SK-N-SH (cell line): Measurements from ENCODE around the gene PSEN2. TPM values are rescaled to one million over a fixed set of nuclear protein-coding genes. Genes with fewer than 3 reads are reported as not detected.

ENCODE experiments used
- CTCF ChIA-PET: fragments of 300-600, 350-600 bp; formaldehyde crosslinking; extraction: SDS; loops from one replicate; lab custom pipeline; 2021; lab: Yijun Ruan, JAX
- POLR2A ChIA-PET: fragments of 350-600 bp; sonication (Branson Sonifier 250); formaldehyde crosslinking; extraction: SDS; loops from one replicate; lab custom pipeline; 2020; ENCODE audit warnings: antibody characterized with exemption, inconsistent platforms; lab: Yijun Ruan, JAX
- DNase-seq: peaks from one replicate; pipeline ENCODE4 v3.0.0; 2012
- H2AFZ ChIP-seq: fragments of 200-600 bp; sonication (generic); 2 replicates; pipeline ENCODE4 v1.8.1; 2016; ENCODE audit warnings: antibody characterized with exemption, mild to moderate bottlenecking, low read depth
- H3F3A ChIP-seq: fragments of 200-600 bp; sonication (generic); replicated peaks from 2 replicates; pipeline ENCODE3; 2016; ENCODE audit warnings: antibody characterized with exemption, mild to moderate bottlenecking; ENCODE audit not compliant: insufficient read depth
- H3K27ac ChIP-seq, 2 experiments: fragments of 200-500 bp in 1 of 2; fragments of 200-600 bp in 1 of 2; sonication (Bioruptor generic) in 1 of 2; sonication (generic), shearing (Covaris generic) in 1 of 2; 2 replicates each; pipeline versions ENCODE4 v1.5.1 to v1.6.1; 2014 to 2016; ENCODE audit warnings: low read depth in 2 of 2, inconsistent platforms in 1 of 2, low read length in 1 of 2, mild to moderate bottlenecking in 1 of 2, mixed read lengths in 1 of 2
- H3K27me3 ChIP-seq: fragments of 200-600 bp; sonication (generic), shearing (Covaris generic); 2 replicates; pipeline ENCODE4 v1.6.1; 2016; ENCODE audit warnings: mixed run types; ENCODE audit not compliant: insufficient read depth
- H3K36me3 ChIP-seq, 2 experiments: fragments of 200-500 bp in 1 of 2; fragments of 200-600 bp in 1 of 2; sonication (Bioruptor generic) in 1 of 2; sonication (generic) in 1 of 2; replicated peaks in 1 of 2; 2 replicates each; pipeline versions ENCODE3 to v1.5.1; 2014 to 2016; ENCODE audit warnings: low read length in 1 of 2, mild to moderate bottlenecking in 1 of 2; ENCODE audit not compliant: insufficient read depth in 2 of 2, control insufficient read depth in 1 of 2
- H3K4me1 ChIP-seq, 2 experiments: fragments of 200-500 bp in 1 of 2; fragments of 200-600 bp in 1 of 2; sonication (Bioruptor generic) in 1 of 2; sonication (generic), shearing (Covaris generic) in 1 of 2; 2 replicates each; pipeline versions ENCODE4 v1.5.1 to v1.6.1; 2014 to 2016; ENCODE audit warnings: low read depth in 1 of 2, low read length in 1 of 2, mixed run types in 1 of 2; ENCODE audit not compliant: insufficient read depth in 2 of 2, control insufficient read depth in 1 of 2
- H3K4me2 ChIP-seq: fragments of 200-600 bp; sonication (generic), shearing (Covaris generic); 2 replicates; pipeline ENCODE4 v1.6.1; 2017; ENCODE audit warnings: mixed run types
- H3K4me3 ChIP-seq, 2 experiments: fragments of 200-500 bp in 1 of 2; fragments of 200-600 bp in 1 of 2; sonication (Bioruptor generic) in 1 of 2; sonication (generic), shearing (Covaris generic) in 1 of 2; 2 replicates each; pipeline versions ENCODE4 v1.5.1 to v1.8.1; 2014 to 2016; ENCODE audit warnings: low read depth in 2 of 2, inconsistent platforms in 1 of 2, low read length in 1 of 2, mild to moderate bottlenecking in 1 of 2, mixed read lengths in 1 of 2, moderate library complexity in 1 of 2
- H3K79me2 ChIP-seq: fragments of 200-600 bp; sonication (generic); 2 replicates; pipeline ENCODE4 v1.8.1; 2017; ENCODE audit warnings: mild to moderate bottlenecking; ENCODE audit not compliant: insufficient read depth
- H3K9ac ChIP-seq: fragments of 200-600 bp; sonication (generic); 2 replicates; pipeline ENCODE4 v1.6.1; 2017; ENCODE audit warnings: mixed run types
- H3K9me2 ChIP-seq: fragments of 200-600 bp; sonication (generic); 2 replicates; pipeline ENCODE4 v1.6.1; 2017; ENCODE audit warnings: mixed run types
- H3K9me3 ChIP-seq: fragments of 200-600 bp; sonication (generic); 2 replicates; pipeline ENCODE4 v1.6.1; 2017; ENCODE audit warnings: mixed run types, mild to moderate bottlenecking, moderate library complexity
- H4K20me1 ChIP-seq: fragments of 200-600 bp; sonication (generic); 2 replicates; pipeline ENCODE4 v1.6.1; 2017; ENCODE audit warnings: mild to moderate bottlenecking, mixed run types; ENCODE audit not compliant: insufficient read depth
- CTCF ChIP-seq: fragments of 200-600 bp; sonication (generic); IDR thresholded peaks from 2 replicates; pipeline ENCODE4 v1.6.1; 2017; ENCODE audit warnings: antibody characterized with exemption, mild to moderate bottlenecking, moderate library complexity
- ELF1 ChIP-seq: IDR thresholded peaks from 2 replicates; pipeline ENCODE4 v1.4.0; 2012
- EP300 ChIP-seq, 2 experiments: IDR thresholded peaks; 2 replicates each; pipeline versions ENCODE4 v1.4.0 to v1.6.1; 2012; ENCODE audit warnings: borderline replicate concordance in 1 of 2, low read depth in 1 of 2, low read length in 1 of 2
- FOXJ3 ChIP-seq: sonication (generic); formaldehyde crosslinking; IDR thresholded peaks from 2 replicates; pipeline ENCODE4 v1.5.1; 2020; ENCODE audit warnings: mild to moderate bottlenecking, missing genetic modification reagents
- FOXM1 ChIP-seq: IDR thresholded peaks from 2 replicates; pipeline ENCODE4 v1.4.0; 2012; ENCODE audit warnings: low read depth, mild to moderate bottlenecking
- GATA2 ChIP-seq: sonication (generic); formaldehyde crosslinking; IDR thresholded peaks from 2 replicates; pipeline ENCODE4 v1.5.0; 2020; ENCODE audit warnings: mild to moderate bottlenecking, missing genetic modification reagents
- IRF3 ChIP-seq: fragments of 150-350 bp; IDR thresholded peaks from 2 replicates; pipeline ENCODE4 v1.6.1; 2016; ENCODE audit warnings: mild to moderate bottlenecking, low read depth, low read length
- JUND ChIP-seq: IDR thresholded peaks from 2 replicates; pipeline ENCODE4 v1.4.0; 2012
- MAX ChIP-seq: IDR thresholded peaks from 2 replicates; pipeline ENCODE4 v1.4.0; 2012; ENCODE audit warnings: low read depth
- MEF2A ChIP-seq: IDR thresholded peaks from 2 replicates; pipeline ENCODE4 v1.4.0; 2012; ENCODE audit warnings: low read depth, borderline replicate concordance
- RCOR1 ChIP-seq: fragments of 150-350 bp; IDR thresholded peaks from 2 replicates; pipeline ENCODE4 v1.6.1; 2017; ENCODE audit warnings: antibody characterized with exemption, low read length
- RFX5 ChIP-seq: IDR thresholded peaks from 2 replicates; pipeline ENCODE4 v1.6.1; 2012; ENCODE audit warnings: mild to moderate bottlenecking, improper control_type of control experiment, low read length
- TAF1 ChIP-seq: IDR thresholded peaks from 2 replicates; pipeline ENCODE4 v1.6.1; 2012; ENCODE audit warnings: low read depth, mild to moderate bottlenecking, low read length, moderate library complexity, borderline replicate concordance
- TCF12 ChIP-seq: IDR thresholded peaks from 2 replicates; pipeline ENCODE4 v1.4.0; 2012
- USF2 ChIP-seq: fragments of 150-350 bp; IDR thresholded peaks from 2 replicates; pipeline ENCODE4 v1.6.1; 2017; ENCODE audit warnings: antibody characterized with exemption, low read length, low read depth, borderline replicate concordance
- YY1 ChIP-seq: IDR thresholded peaks from 2 replicates; pipeline ENCODE4 v1.4.0; 2012; ENCODE audit warnings: low read depth, mild to moderate bottlenecking
- WGBS: methylation state at CpG from one replicate; pipeline ENCODE4 v1.1.6; 2017; ENCODE audit warnings: low lambda C conversion rate; 5-methylcytosine and 5-hydroxymethylcytosine counted together
- polyA plus RNA-seq, 3 experiments: library from polyadenylated mRNA; depleted of rRNA; stranded (reverse); fragments of >200 nt; gene quantifications; 2 replicates each; pipeline ENCODE4 v1.2.3, GENCODE V29; 2012
- TF ChIP-seq, protein P1 (sequence below): IDR thresholded peaks from 2 replicates; pipeline ENCODE4 v1.4.0; 2012; ENCODE audit warnings: low read depth, borderline replicate concordance
- TF ChIP-seq, protein P2 (sequence below): IDR thresholded peaks from 2 replicates; pipeline ENCODE4 v1.4.0; 2012; ENCODE audit warnings: low read depth, borderline replicate concordance
- TF ChIP-seq, protein P3 (sequence below): IDR thresholded peaks from 2 replicates; pipeline ENCODE4 v1.6.1; 2012; ENCODE audit warnings: mild to moderate bottlenecking, low read depth, low read length, moderate library complexity

PSEN2 gene
- polyA plus RNA-seq, 1 of the 3 experiments (the other 2 are of a cell fraction), result 20.2 TPM

GRCh38 chr1:226864311-226864710 is 6.1 kb upstream of the PSEN2 start:
- H3K27me3 ChIP-seq, result no peaks in the 10 kb centered on the region
- H2AFZ ChIP-seq, result no peak overlapping the region
- no peaks in the 10 kb centered on the region for H3K9me2 ChIP-seq
- no peak overlapping the region for H3K27ac ChIP-seq
- H3F3A ChIP-seq, result peaks cover 4% of the 10 kb centered on the region
- 84% methylated on average over 4 of the region's 4 CpGs for WGBS
- POLR2A ChIA-PET, result no interaction called here
- no peak overlapping the region for H3K4me2 ChIP-seq
- H3K9ac ChIP-seq, result no peak overlapping the region
- H3K36me3 ChIP-seq, result peaks cover 0 to 3% of the 10 kb centered on the region in 2 experiments
- H3K79me2 ChIP-seq, result no peaks in the 10 kb centered on the region
- H4K20me1 ChIP-seq, result no peaks in the 10 kb centered on the region
- TF ChIP-seq RCOR1, result no peak
- no peak for TF ChIP-seq MAX
- TF ChIP-seq TCF12, result no peak
- TF ChIP-seq, protein P1, sequence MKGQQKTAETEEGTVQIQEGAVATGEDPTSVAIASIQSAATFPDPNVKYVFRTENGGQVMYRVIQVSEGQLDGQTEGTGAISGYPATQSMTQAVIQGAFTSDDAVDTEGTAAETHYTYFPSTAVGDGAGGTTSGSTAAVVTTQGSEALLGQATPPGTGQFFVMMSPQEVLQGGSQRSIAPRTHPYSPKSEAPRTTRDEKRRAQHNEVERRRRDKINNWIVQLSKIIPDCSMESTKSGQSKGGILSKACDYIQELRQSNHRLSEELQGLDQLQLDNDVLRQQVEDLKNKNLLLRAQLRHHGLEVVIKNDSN, result no peak
- no peak for TF ChIP-seq TAF1
- TF ChIP-seq CTCF, result no peak
- no peak for TF ChIP-seq JUND
- TF ChIP-seq ELF1, result no peak
- no peak for TF ChIP-seq EP300 (IDR thresholded peaks at IDR 0.05; ENCODE audit: borderline replicate concordance in 1 of 2, low read depth in 1 of 2, low read length in 1 of 2)
- TF ChIP-seq USF2, result no peak
- no peak for TF ChIP-seq FOXJ3 (CRISPR knock-in tag)
- TF ChIP-seq, protein P2, sequence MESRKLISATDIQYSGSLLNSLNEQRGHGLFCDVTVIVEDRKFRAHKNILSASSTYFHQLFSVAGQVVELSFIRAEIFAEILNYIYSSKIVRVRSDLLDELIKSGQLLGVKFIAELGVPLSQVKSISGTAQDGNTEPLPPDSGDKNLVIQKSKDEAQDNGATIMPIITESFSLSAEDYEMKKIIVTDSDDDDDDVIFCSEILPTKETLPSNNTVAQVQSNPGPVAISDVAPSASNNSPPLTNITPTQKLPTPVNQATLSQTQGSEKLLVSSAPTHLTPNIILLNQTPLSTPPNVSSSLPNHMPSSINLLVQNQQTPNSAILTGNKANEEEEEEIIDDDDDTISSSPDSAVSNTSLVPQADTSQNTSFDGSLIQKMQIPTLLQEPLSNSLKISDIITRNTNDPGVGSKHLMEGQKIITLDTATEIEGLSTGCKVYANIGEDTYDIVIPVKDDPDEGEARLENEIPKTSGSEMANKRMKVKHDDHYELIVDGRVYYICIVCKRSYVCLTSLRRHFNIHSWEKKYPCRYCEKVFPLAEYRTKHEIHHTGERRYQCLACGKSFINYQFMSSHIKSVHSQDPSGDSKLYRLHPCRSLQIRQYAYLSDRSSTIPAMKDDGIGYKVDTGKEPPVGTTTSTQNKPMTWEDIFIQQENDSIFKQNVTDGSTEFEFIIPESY, result no peak
- TF ChIP-seq RFX5, result no peak
- no peak for TF ChIP-seq MEF2A
- no peak for TF ChIP-seq YY1
- TF ChIP-seq, protein P3, sequence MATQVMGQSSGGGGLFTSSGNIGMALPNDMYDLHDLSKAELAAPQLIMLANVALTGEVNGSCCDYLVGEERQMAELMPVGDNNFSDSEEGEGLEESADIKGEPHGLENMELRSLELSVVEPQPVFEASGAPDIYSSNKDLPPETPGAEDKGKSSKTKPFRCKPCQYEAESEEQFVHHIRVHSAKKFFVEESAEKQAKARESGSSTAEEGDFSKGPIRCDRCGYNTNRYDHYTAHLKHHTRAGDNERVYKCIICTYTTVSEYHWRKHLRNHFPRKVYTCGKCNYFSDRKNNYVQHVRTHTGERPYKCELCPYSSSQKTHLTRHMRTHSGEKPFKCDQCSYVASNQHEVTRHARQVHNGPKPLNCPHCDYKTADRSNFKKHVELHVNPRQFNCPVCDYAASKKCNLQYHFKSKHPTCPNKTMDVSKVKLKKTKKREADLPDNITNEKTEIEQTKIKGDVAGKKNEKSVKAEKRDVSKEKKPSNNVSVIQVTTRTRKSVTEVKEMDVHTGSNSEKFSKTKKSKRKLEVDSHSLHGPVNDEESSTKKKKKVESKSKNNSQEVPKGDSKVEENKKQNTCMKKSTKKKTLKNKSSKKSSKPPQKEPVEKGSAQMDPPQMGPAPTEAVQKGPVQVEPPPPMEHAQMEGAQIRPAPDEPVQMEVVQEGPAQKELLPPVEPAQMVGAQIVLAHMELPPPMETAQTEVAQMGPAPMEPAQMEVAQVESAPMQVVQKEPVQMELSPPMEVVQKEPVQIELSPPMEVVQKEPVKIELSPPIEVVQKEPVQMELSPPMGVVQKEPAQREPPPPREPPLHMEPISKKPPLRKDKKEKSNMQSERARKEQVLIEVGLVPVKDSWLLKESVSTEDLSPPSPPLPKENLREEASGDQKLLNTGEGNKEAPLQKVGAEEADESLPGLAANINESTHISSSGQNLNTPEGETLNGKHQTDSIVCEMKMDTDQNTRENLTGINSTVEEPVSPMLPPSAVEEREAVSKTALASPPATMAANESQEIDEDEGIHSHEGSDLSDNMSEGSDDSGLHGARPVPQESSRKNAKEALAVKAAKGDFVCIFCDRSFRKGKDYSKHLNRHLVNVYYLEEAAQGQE, result no peak
- TF ChIP-seq GATA2 (CRISPR knock-in tag), result no peak
- no peak for TF ChIP-seq IRF3
- TF ChIP-seq FOXM1, result no peak
- H3K4me1 ChIP-seq, result no peaks in the 10 kb centered on the region; a peak in 1 of 4 replicates
- DNase-seq, result no peak
- CTCF ChIA-PET, result no interaction called here
- H3K9me3 ChIP-seq, result no peaks in the 10 kb centered on the region
- H3K4me3 ChIP-seq, result no peak overlapping the region
